ENCODE results near the gene ARHGAP15.

ARHGAP15 gene

DNA sequence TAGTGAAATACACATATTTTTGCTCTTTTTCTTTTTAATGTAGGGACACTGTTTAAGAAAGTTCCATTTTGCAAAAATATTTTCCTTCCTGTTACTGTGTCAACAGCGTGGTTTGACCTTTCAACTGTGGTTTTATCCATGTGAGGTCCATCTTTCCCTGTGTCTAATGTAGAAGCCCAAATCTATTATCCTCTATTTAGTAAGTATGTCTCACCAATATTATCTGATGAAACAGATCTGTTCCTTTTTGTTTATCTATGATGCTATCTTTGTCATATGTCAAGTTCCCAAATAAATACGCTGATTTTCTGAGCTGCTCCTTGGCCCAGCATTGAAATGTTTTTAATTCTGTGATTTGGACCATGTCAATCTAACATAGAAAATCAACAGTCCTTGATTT, 3.5 kb upstream of the ARHGAP15 start:
- TF ChIP-seq EZH2phosphoT487 (IDR thresholded peaks at IDR 0.05; ENCODE audit: borderline replicate concordance, low read length): no peak
- TF ChIP-seq, protein P1, sequence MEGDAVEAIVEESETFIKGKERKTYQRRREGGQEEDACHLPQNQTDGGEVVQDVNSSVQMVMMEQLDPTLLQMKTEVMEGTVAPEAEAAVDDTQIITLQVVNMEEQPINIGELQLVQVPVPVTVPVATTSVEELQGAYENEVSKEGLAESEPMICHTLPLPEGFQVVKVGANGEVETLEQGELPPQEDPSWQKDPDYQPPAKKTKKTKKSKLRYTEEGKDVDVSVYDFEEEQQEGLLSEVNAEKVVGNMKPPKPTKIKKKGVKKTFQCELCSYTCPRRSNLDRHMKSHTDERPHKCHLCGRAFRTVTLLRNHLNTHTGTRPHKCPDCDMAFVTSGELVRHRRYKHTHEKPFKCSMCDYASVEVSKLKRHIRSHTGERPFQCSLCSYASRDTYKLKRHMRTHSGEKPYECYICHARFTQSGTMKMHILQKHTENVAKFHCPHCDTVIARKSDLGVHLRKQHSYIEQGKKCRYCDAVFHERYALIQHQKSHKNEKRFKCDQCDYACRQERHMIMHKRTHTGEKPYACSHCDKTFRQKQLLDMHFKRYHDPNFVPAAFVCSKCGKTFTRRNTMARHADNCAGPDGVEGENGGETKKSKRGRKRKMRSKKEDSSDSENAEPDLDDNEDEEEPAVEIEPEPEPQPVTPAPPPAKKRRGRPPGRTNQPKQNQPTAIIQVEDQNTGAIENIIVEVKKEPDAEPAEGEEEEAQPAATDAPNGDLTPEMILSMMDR (IDR thresholded peaks at IDR 0.05; ENCODE audit: low read depth, low read length, poor library complexity, severe bottlenecking): no peak
- Histone ChIP-seq H3K27ac (ENCODE audit: low read depth, low read length) (no peak overlapping the region), H3K9me3 (ENCODE audit: control insufficient read depth, insufficient read depth, low read length) (no peaks in the 10 kb centered on the region)

DNA sequence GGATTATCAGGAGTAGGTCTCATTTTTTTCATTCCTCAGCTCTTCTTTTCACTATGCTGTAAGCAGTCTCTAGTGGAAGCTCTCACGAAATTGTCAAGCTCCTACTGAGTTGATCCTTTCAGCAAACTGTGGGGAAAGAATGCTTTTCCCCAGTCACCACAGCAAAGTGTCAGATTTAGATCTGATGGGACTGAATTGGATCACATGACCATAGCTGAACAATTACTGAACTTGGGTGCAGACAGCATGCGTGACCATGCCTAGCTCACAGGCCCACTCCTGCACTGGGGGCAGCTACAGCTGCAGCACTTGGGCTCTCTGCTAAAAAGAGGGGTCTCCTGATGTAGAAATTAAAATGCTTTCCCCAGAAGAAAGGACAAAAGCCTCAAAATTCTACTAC, 3.1 kb downstream of the ARHGAP15 start:
- no peak overlapping the region for H3K27ac ChIP-seq (ENCODE audit: low read depth, low read length)
- H4K20me1 ChIP-seq (ENCODE audit: control insufficient read depth, insufficient read depth, low read depth, low read length): no peaks in the 10 kb centered on the region
- peak overlapping the region; percentile 70 for H3K4me2 ChIP-seq (ENCODE audit: low read length)
- peaks cover 72% of the 10 kb centered on the region for H3K79me2 ChIP-seq (ENCODE audit: control insufficient read depth, low read length)
- no peaks in the 10 kb centered on the region for H3K9me3 ChIP-seq (ENCODE audit: control insufficient read depth, insufficient read depth, low read length)
- no peaks in the 10 kb centered on the region for H3K27me3 ChIP-seq (ENCODE audit: control insufficient read depth, low read length)
- TF ChIP-seq EZH2phosphoT487 (IDR thresholded peaks at IDR 0.05; ENCODE audit: borderline replicate concordance, low read length): no peak
- TF ChIP-seq, protein P1 (IDR thresholded peaks at IDR 0.05; ENCODE audit: low read depth, low read length, poor library complexity, severe bottlenecking): no peak
- 0 out of 2 replicates have a peak, but pooled peaks cover 2% of the 10 kb centered on the region for H3F3A ChIP-seq (ENCODE audit: control insufficient read depth, insufficient read depth)
- H3K4me1 ChIP-seq (ENCODE audit: control insufficient read depth, low read length): peaks cover 48% of the 10 kb centered on the region
- peak overlapping the region; percentile 8 for H3K4me3 ChIP-seq (ENCODE audit: low read length)
- no peaks in the 10 kb centered on the region for H3K9me2 ChIP-seq (replicated peaks; ENCODE audit: control insufficient read depth, low read length)
- H3K36me3 ChIP-seq (ENCODE audit: control insufficient read depth, low read length): peaks cover 5% of the 10 kb centered on the region; the same call in 1 of the 2 replicates

More for the DNA sequence above, 3.5 kb upstream of the ARHGAP15 start:
- H3K27me3 ChIP-seq (ENCODE audit: control insufficient read depth, low read length): no peaks in the 10 kb centered on the region
- H3K4me3 ChIP-seq (ENCODE audit: low read length): no peak overlapping the region
- no peak overlapping the region for H3K4me2 ChIP-seq (ENCODE audit: low read length)
- peaks cover 15% of the 10 kb centered on the region for H3K79me2 ChIP-seq (ENCODE audit: control insufficient read depth, low read length)
- no peaks in the 10 kb centered on the region for H3F3A ChIP-seq (ENCODE audit: control insufficient read depth, insufficient read depth)
- H3K36me3 ChIP-seq (ENCODE audit: control insufficient read depth, low read length): no peaks in the 10 kb centered on the region
- no peaks in the 10 kb centered on the region for H4K20me1 ChIP-seq (ENCODE audit: control insufficient read depth, insufficient read depth, low read depth, low read length)
- no peaks in the 10 kb centered on the region for H3K9me2 ChIP-seq (replicated peaks; ENCODE audit: control insufficient read depth, low read length)
- H3K4me1 ChIP-seq (ENCODE audit: control insufficient read depth, low read length): peaks cover 32% of the 10 kb centered on the region

DNA sequence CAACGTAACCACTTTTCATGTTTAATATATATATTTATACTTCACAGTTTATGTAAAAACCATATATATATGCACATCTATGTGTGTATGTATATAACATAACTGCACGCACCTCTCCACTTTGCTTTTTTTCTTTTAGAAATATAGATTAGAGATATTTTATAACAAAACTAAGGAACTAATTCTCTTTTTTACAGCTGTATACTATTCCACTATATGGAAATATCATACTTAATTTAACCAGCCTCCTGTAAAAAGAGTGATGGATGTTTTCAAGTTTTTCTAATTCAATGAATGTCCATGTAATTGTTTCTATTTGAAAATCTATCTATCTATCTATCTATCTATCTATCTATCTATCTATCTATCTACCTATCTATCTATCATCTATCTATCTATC, 4.6 kb downstream of the ARHGAP15 start:
- Histone ChIP-seq H3K9me2 (replicated peaks; ENCODE audit: control insufficient read depth, low read length) (no peaks in the 10 kb centered on the region), H3K4me2 (ENCODE audit: low read length) (no peak overlapping the region), H3K79me2 (ENCODE audit: control insufficient read depth, low read length) (peaks cover 87% of the 10 kb centered on the region), H3K9me3 (ENCODE audit: control insufficient read depth, insufficient read depth, low read length) (no peaks in the 10 kb centered on the region), H3K27ac (ENCODE audit: low read depth, low read length) (no peak overlapping the region), H3K4me1 (ENCODE audit: control insufficient read depth, low read length) (peaks cover 51% of the 10 kb centered on the region), H3K27me3 (ENCODE audit: control insufficient read depth, low read length) (no peaks in the 10 kb centered on the region), H4K20me1 (ENCODE audit: control insufficient read depth, insufficient read depth, low read depth, low read length) (no peaks in the 10 kb centered on the region), H3K36me3 (ENCODE audit: control insufficient read depth, low read length) (peaks cover 5% of the 10 kb centered on the region; the same call in 1 of the 2 replicates), H3F3A (ENCODE audit: control insufficient read depth, insufficient read depth) (0 out of 2 replicates have a peak, but pooled peaks cover 5% of the 10 kb centered on the region), H3K4me3 (ENCODE audit: low read length) (no peak overlapping the region)
- TF ChIP-seq EZH2phosphoT487 (IDR thresholded peaks at IDR 0.05; ENCODE audit: borderline replicate concordance, low read length): no peak
- TF ChIP-seq, protein P1 (IDR thresholded peaks at IDR 0.05; ENCODE audit: low read depth, low read length, poor library complexity, severe bottlenecking): no peak
